Common myeloid progenitor, CD34-positive (primary cell): Measurements from ENCODE around the gene TNFSF8.

Experiments
- CTCF ChIA-PET: fragments of 350-600 bp; sonication (Branson Sonifier 250); formaldehyde crosslinking; loops from one replicate; lab custom pipeline; 2021; ENCODE audit warnings: antibody characterized with exemption; lab: Charles Lee
- POLR2A ChIA-PET: fragments of 350-600 bp; sonication (Branson Sonifier 250); formaldehyde crosslinking; loops from one replicate; lab custom pipeline; 2021; ENCODE audit warnings: antibody characterized with exemption; lab: Charles Lee
- DNase-seq, 3 donors: peaks; one replicate each; pipeline versions ENCODE4 v3.0.0 to v3.0.0-alpha.2; 2013
- H3K27ac ChIP-seq, 2 experiments: 1 replicate in 1 of 2; 2 replicates in 1 of 2; pipeline ENCODE4 v1.7.0; 2013; ENCODE audit warnings: inconsistent platforms in 2 of 2, low read length in 2 of 2, mild to moderate bottlenecking in 2 of 2, low read depth in 1 of 2, moderate library complexity in 1 of 2; ENCODE audit not compliant: severe bottlenecking in 2 of 2, insufficient read depth in 1 of 2, poor library complexity in 1 of 2
- H3K27me3 ChIP-seq, 5 experiments: replicated peaks in 2 of 5; 1 replicate in 3 of 5; 2 replicates in 2 of 5; pipeline versions ENCODE4 v1.6.1 to v1.7.0; 2013; ENCODE audit warnings: low read length in 4 of 5, mild to moderate bottlenecking in 2 of 5, moderate library complexity in 2 of 5, inconsistent platforms in 1 of 5; ENCODE audit not compliant: insufficient read depth in 5 of 5, control insufficient read depth in 4 of 5
- H3K36me3 ChIP-seq, 4 experiments: 1 replicate in 2 of 4; 2 replicates in 2 of 4; pipeline versions ENCODE4 v1.6.1 to v1.7.0; 2013; ENCODE audit warnings: low read length in 3 of 4, control low read depth in 1 of 4, mild to moderate bottlenecking in 1 of 4; ENCODE audit not compliant: control insufficient read depth in 4 of 4, insufficient read depth in 4 of 4
- H3K4me1 ChIP-seq, 4 experiments: 1 replicate in 3 of 4; 2 replicates in 1 of 4; pipeline versions ENCODE4 v1.6.1 to v1.7.1; 2013; ENCODE audit warnings: low read length in 3 of 4, mild to moderate bottlenecking in 3 of 4, control low read depth in 1 of 4, inconsistent platforms in 1 of 4, moderate library complexity in 1 of 4; ENCODE audit not compliant: control insufficient read depth in 4 of 4, insufficient read depth in 4 of 4; ENCODE audit errors: control extremely low read depth in 1 of 4
- H3K4me3 ChIP-seq, 7 experiments: 1 replicate in 4 of 7; 2 replicates in 3 of 7; pipeline versions ENCODE4 v1.5.1 to v1.7.0; 2013; ENCODE audit warnings: mild to moderate bottlenecking in 7 of 7, low read length in 6 of 7, moderate library complexity in 6 of 7, inconsistent platforms in 2 of 7, low read depth in 2 of 7, control low read depth in 1 of 7; ENCODE audit not compliant: insufficient read depth in 4 of 7, control insufficient read depth in 1 of 7; ENCODE audit errors: extremely low read depth in 1 of 7
- H3K9me3 ChIP-seq, 5 experiments: 1 replicate in 4 of 5; 2 replicates in 1 of 5; pipeline versions ENCODE4 v1.6.1 to v1.7.1; 2013; ENCODE audit warnings: low read length in 4 of 5, mild to moderate bottlenecking in 2 of 5, inconsistent platforms in 1 of 5, low read depth in 1 of 5, moderate library complexity in 1 of 5; ENCODE audit not compliant: control insufficient read depth in 4 of 5, insufficient read depth in 2 of 5; ENCODE audit errors: control extremely low read depth in 1 of 5
- WGBS: methylation state at CpG from one replicate; pipeline ENCODE4 v1.1.5; 2013; ENCODE audit not compliant: insufficient coverage; 5-methylcytosine and 5-hydroxymethylcytosine counted together

TNFSF8 gene

GRCh38 chr9:114938687-114939575, 8.5 kb upstream of the TNFSF8 start:
- H3K4me3 ChIP-seq = peak overlapping the region in 2 of 7 experiments; percentile 5 to 20
- H3K27ac ChIP-seq = no peak overlapping the region
- DNase-seq = peak in 2 of 3 donors; percentile 44 to 61
- ChIA-PET POLR2A (no interaction called here), CTCF (interaction anchor here (1.1 kb wide), 1 partner anchor 21 kb away, joined by 6 read pairs; no protein-coding TSS in a partner anchor)
- 66% methylated on average over 3 of the region's 4 CpGs for WGBS
- H3K36me3 ChIP-seq = no peaks in the 10 kb centered on the region
- H3K9me3 ChIP-seq = no peaks in the 10 kb centered on the region
- H3K4me1 ChIP-seq = peaks cover 12 to 39% (median 22%) of the 10 kb centered on the region in 4 experiments
- H3K27me3 ChIP-seq = no peaks in the 10 kb centered on the region

GRCh38 chr9:114937516-114937915, 7.1 kb upstream of the TNFSF8 start:
- 100% methylated on average over 3 of the region's 3 CpGs for WGBS

GRCh38 chr9:114936581-114936980, 6.2 kb upstream of the TNFSF8 start:
- CTCF ChIA-PET = interaction anchor here (0.7 to 2.0 kb wide), 8 partner anchors 12 to 78 kb away, joined by 3 to 8 read pairs (median 3); no protein-coding TSS in a partner anchor
- peak in 1 of 3 donors; percentile 45 for DNase-seq
- WGBS = no CpG with 5 or more reads among the region's 1 CpG

More at GRCh38 chr9:114937516-114937915, 7.1 kb upstream of the TNFSF8 start:
- H3K9me3 ChIP-seq = no peaks in the 10 kb centered on the region
- CTCF ChIA-PET = interaction anchor here (0.7 to 2.0 kb wide), 7 partner anchors 13 to 77 kb away, joined by 3 to 8 read pairs (median 3); no protein-coding TSS in a partner anchor
- POLR2A ChIA-PET = no interaction called here
- H3K27me3 ChIP-seq = no peaks in the 10 kb centered on the region
- no peak overlapping the region for H3K27ac ChIP-seq
- no peak for DNase-seq
- H3K4me1 ChIP-seq = peaks cover 12 to 40% (median 21%) of the 10 kb centered on the region in 4 experiments
- H3K4me3 ChIP-seq = peak overlapping the region in 1 of 7 experiments; percentile 11
- H3K36me3 ChIP-seq = no peaks in the 10 kb centered on the region

GRCh38 chr9:114935119-114935518, 4.7 kb upstream of the TNFSF8 start:
- ChIA-PET CTCF (interaction anchor here (1.1 to 1.9 kb wide), 2 partner anchors 25 to 79 kb away, joined by 3 read pairs; no protein-coding TSS in a partner anchor), POLR2A (no interaction called here)
- H3K27ac ChIP-seq = no peak overlapping the region
- H3K9me3 ChIP-seq = no peaks in the 10 kb centered on the region
- no peak for DNase-seq
- peaks cover 22 to 51% (median 35%) of the 10 kb centered on the region in 4 experiments for H3K4me1 ChIP-seq
- no peaks in the 10 kb centered on the region for H3K27me3 ChIP-seq
- 100% methylated on average over 2 of the region's 3 CpGs for WGBS
- no peak overlapping the region for H3K4me3 ChIP-seq
- H3K36me3 ChIP-seq = no peaks in the 10 kb centered on the region

More at GRCh38 chr9:114936581-114936980, 6.2 kb upstream of the TNFSF8 start:
- Histone ChIP-seq H3K36me3 (no peaks in the 10 kb centered on the region), H3K9me3 (no peaks in the 10 kb centered on the region), H3K4me1 (peaks cover 14 to 43% (median 21%) of the 10 kb centered on the region in 4 experiments), H3K27me3 (no peaks in the 10 kb centered on the region), H3K27ac (no peak overlapping the region), H3K4me3 (no peak overlapping the region)
- POLR2A ChIA-PET = no interaction called here

- no peak overlapping the region for H3K4me3 ChIP-seq
- POLR2A ChIA-PET = no interaction called here
- no peak overlapping the region for H3K27ac ChIP-seq
- DNase-seq = no peak
- peaks cover 21 to 47% (median 36%) of the 10 kb centered on the region in 4 experiments for H3K4me1 ChIP-seq
- no peaks in the 10 kb centered on the region for H3K27me3 ChIP-seq
- no peaks in the 10 kb centered on the region for H3K36me3 ChIP-seq
- WGBS = 87% methylated on average over 3 of the region's 3 CpGs
- no peaks in the 10 kb centered on the region for H3K9me3 ChIP-seq
- CTCF ChIA-PET = interaction anchor here (1.2 to 2.1 kb wide), 2 partner anchors 13 to 26 kb away, joined by 3 to 5 read pairs; no protein-coding TSS in a partner anchor
These were observed 2.1 kb upstream of the TNFSF8 start for GRCh38 chr9:114932502-114932901.

- WGBS = 89% methylated on average over 5 of the region's 5 CpGs
- no peak overlapping the region for H3K4me3 ChIP-seq
- no peaks in the 10 kb centered on the region for H3K9me3 ChIP-seq
- POLR2A ChIA-PET = no interaction called here
- H3K4me1 ChIP-seq = peaks cover 25 to 44% (median 37%) of the 10 kb centered on the region in 4 experiments
- no peaks in the 10 kb centered on the region for H3K36me3 ChIP-seq
- DNase-seq = peak in 1 of 3 donors; percentile 23
- CTCF ChIA-PET = interaction anchor here (1.2 to 2.1 kb wide), 2 partner anchors 14 to 25 kb away, joined by 3 to 5 read pairs; no protein-coding TSS in a partner anchor
- no peak overlapping the region for H3K27ac ChIP-seq
- H3K27me3 ChIP-seq = no peaks in the 10 kb centered on the region
These were observed 1.0 kb upstream of the TNFSF8 start for GRCh38 chr9:114931407-114931806.
